GM18858 (cell line): ENCODE measurements around the gene IL10RB.

ENCODE experiments used
- ATAC-seq: cut with Tn5 transposase; IDR thresholded peaks from one replicate; pipeline ENCODE4 v1.9.1; 2021; ENCODE audit not compliant: unreplicated experiment

IL10RB gene

DNA sequence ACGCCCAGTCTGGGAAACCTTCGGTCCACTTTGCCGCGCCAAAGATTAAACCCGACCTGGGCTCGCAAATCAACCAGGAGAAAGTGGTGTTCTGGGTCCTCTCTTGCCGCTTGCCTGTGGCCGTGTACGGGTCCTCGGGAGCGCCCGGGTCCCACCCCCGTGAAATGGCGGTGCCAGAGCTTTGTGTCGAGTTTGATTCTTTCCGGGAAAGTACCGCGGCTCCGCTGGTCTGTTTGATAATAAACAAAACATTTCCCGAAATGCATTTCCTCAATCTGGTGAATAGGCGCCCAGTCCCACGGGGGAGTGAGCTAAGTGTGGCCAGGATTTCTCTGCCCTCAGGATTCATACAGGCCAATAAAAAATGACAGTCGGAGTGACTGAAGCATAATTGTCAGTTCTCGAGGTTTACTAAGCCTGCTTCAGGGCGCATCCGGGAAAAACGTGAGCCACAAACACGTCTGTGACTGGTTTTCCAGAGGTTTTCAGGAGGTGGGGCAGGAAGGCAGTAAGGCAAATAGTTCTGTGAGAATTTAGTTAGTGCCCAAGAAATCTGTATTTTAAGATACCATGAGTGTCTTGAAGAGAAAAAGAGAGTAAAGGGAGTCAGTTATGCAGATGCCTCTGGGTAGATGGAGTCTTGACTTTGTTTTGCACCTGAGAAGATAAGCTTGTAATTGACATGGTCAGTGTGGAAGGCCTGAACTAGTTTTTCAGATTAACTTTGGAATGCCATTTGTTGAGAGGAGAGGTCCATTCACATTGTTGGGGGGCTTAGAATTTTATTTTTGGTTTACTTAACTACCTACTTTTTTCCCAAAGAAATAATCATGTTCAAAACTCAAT is 59.3 kb downstream of the IL10RB start:
- peak; percentile 15 for ATAC-seq

DNA sequence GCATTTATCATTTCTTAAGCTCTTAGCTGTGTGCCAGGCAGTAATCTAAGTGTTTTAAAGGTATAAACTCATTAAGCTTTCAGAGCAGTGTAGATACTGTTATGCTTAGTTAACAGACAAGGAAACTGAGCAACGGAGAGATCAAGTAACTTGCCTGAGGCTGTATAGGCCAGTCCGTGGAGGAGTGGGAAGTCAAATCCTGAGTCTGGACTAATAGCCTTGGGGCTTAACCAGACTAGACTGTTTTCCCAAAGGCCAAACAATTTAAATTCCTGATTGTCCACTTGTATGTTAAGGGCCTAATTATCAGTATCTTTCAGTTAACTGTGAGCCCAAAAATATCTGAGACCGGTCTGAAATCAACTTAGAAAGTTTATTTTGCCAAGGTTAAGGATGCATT is 61.2 kb downstream of the IL10RB start:
- no peak for ATAC-seq

DNA sequence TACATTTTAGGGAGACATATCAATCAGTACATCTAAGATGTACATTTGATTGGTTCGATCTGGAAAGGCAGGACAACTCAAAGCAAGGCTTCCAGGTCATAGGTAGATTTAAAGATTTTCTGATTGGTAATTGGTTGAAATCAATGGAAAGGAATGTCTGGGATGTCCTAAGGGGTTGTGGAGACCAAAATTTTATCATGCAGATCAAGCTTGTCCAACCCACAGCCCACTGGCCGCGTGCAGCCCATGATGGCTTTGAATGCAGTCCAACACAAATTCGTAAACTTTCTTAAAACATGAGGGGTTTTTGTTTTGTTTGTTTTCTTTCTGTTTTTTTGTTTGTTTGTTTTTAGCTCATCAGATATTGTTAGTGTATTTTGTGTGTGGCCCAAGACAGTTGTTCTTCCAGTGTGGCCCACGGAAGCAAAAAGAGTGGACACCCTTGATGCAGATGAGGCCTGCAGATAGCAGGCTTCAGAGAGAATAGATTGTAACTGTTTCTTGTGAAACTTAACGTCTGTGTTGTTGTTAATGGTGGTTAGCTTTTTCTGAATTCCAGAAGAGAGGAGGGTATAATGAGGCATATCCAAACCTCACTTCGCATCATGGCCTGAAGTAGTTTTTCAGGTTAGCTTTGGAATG is 61.7 kb downstream of the IL10RB start:
- no peak for ATAC-seq

DNA sequence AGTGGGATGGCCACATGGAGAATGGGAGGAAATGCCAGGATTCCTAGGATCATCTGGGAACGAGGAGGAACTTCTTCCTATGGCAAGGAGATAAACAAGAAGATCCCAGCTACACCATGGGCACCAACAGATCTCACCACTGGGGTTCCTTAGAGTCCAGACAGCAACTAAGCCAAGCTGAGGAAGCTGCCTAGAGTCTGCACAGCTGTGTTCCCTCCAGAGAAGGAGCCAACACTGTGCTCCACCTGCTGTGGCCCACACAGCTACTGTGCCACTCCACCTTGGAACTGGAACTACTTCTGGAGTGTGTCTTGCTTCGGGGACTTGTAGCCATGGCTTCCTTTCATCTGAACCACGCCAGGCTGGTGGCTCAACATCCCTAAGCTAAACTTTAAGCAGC is 64.6 kb downstream of the IL10RB start:
- no peak for ATAC-seq

DNA sequence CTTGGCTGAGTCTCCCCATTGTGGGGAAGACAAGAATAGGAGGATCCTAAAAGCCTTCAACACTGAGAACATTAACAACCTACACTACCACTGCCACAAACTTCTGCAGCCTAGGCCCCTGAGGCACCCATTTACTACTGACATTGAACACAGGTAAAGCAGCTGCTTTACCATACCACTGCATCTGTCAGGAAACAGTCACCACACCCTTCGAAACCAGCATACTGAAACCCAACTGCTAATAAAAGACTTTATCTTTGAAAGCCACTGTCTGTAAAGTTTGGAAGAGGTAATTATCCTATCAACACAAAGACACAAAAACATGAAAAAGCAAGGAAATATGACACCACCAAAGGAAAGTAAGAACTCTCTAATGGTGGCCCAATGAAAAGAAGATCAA is 66.0 kb downstream of the IL10RB start:
- no peak for ATAC-seq

DNA sequence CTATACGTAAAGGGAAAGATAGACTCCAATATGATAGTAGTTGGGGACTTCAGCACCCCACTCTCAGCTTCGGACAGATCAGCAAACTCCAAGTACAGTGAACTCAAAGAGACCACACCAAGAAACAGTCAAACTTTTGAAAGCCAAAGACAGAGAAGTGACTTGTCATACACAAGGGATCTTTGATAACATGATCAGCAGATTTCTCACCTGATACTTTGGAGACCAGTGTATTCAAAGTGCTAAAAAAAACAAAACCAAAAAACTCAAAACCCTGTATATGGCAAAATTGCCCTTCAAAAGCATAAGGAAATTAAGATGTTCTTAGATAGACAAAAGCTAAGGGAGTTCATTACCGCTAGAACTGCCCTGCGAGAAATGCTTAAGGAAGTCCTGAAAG is 68.0 kb downstream of the IL10RB start:
- no peak for ATAC-seq

DNA sequence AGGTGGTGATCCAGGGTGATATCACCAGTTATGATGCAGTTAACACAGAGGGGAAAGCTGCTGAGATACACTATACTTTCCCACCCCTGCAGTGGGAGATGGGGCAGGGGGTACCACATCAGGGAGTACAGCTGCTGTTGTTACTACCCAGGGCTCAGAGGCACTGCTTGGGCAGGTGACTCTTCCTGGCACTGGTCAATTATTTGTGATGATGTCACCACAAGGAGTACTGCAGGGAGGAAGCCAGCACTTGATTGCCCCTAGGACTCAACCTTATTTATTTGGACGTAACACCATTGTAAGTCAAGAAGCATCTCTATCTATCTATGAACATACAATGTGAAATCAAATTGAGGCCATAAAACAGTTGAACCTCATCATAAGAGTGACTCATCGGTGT is 68.7 kb downstream of the IL10RB start:
- ATAC-seq: no peak

DNA sequence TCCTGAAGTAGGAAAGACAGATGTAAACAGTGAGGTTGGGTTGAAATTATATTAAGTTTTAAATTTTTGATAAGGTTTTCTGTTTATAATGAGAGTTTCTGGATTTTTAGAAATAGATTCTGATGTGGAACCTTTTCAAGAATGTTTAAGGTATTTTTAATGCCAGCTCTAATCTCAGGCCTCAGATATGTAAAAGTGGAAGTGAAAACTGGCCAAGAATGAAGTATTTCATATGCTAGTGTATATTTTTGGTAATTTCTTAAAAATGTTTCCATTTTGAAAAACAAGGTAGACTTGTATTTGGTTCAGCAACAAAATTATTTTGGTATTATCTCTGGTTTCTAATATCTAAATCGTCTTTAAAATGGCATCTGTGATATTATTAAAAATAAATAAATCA is 73.0 kb downstream of the IL10RB start:
- no peak for ATAC-seq

DNA sequence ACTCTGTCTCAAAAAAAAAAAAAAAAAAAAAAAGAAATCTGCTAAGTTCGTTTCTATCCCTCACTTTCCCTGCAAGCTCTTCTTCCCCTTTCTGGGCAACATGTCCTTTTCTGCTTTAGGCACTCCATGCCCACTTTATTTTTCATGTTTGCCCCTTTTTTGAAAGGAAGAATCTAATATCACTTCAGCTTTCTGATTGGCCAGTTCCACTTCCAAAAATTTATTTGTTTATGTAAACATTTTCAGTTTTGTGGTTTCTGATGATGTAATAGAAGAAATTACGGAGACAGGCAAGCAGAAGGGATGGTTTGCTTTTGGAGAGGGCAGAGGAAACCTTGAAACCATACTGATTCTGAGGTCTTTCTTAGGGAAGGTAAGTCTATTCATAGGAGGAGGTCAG is 73.8 kb downstream of the IL10RB start:
- ATAC-seq: no peak

DNA sequence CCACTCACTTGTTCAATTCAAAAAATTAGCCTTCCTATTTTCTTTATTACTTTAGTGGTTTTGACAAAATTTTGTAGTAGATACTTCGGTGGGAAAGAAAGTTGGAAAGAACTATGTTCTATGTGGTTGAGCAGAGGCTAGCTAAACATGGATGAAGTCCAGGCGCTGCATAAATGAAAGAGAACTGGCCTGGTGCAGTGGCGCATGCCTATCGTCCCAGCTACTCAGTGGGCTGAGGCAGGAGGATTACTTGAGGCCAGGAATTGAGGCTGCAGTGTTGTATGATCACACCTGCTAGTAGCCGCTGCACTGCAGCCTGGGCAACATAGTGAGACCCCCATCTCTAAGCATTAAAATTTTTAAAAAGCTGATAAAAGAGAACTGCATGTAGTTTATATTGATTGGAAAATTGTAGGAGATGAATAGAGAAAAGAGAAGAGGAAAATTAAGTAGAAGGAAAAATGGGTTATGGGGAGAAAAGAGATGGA is 79.6 kb downstream of the IL10RB start:
- ATAC-seq: no peak
